Endothelial cell of umbilical vein (primary cell): ENCODE measurements around the gene ATF7IP. TPM values are rescaled to one million over a fixed set of nuclear protein-coding genes. Genes with fewer than 3 reads are reported as not detected.

Experiments
- BruUV-seq: library from RNA; stranded (reverse); fragments of 400-500 nt; replicated peaks from 2 replicates; lab custom pipeline; 2021; lab: Mats Ljungman, UMichigan
- CTCF ChIA-PET: fragments of 300-600, 350-600 bp; sonication (Branson Sonifier 250); formaldehyde crosslinking; loops from one replicate; lab custom pipeline; 2021; ENCODE audit warnings: antibody characterized with exemption, inconsistent platforms; lab: Charles Lee
- POLR2A ChIA-PET: fragments of 300-600, 350-600 bp; sonication (Branson Sonifier 250); formaldehyde crosslinking; loops from one replicate; lab custom pipeline; 2021; ENCODE audit warnings: antibody characterized with exemption, inconsistent platforms; lab: Charles Lee
- DNase-seq: peaks from one replicate; pipeline ENCODE4 v3.0.0-alpha.2; 2011; ENCODE audit warnings: low read depth, low spot score
- FAIRE-seq: peaks from 2 replicates; lab custom pipeline; 2011; peaks lifted over from hg19 to GRCh38; lab: Jason Lieb, UNC
- H2AFZ ChIP-seq: 2 replicates; pipeline ENCODE4 v1.6.0; 2012; ENCODE audit warnings: low read depth, low read length, control low read depth, inconsistent platforms
- H3K27ac ChIP-seq: 2 replicates; pipeline ENCODE4 v1.5.1; 2011; ENCODE audit warnings: low read depth, mild to moderate bottlenecking, control low read depth, low read length, moderate library complexity; ENCODE audit not compliant: insufficient read depth
- H3K27me3 ChIP-seq, 2 experiments: 2 replicates each; pipeline versions ENCODE4 v1.6.0 to v1.6.1; 2011; ENCODE audit warnings: low read length in 2 of 2, mixed read lengths in 1 of 2; ENCODE audit not compliant: control insufficient read depth in 2 of 2, insufficient read depth in 2 of 2
- H3K36me3 ChIP-seq, 2 experiments: 2 replicates in 1 of 2; 3 replicates in 1 of 2; pipeline ENCODE4 v1.5.1; 2011; ENCODE audit warnings: low read length in 2 of 2, mild to moderate bottlenecking in 1 of 2, moderate library complexity in 1 of 2; ENCODE audit not compliant: control insufficient read depth in 2 of 2, insufficient read depth in 2 of 2; ENCODE audit errors: extremely low read depth in 1 of 2
- H3K4me1 ChIP-seq: 3 replicates; pipeline ENCODE4 v1.5.1; 2011; ENCODE audit warnings: mild to moderate bottlenecking, low read length; ENCODE audit not compliant: control insufficient read depth, insufficient read depth; ENCODE audit errors: extremely low read depth
- H3K4me2 ChIP-seq: 2 replicates; pipeline ENCODE4 v1.6.1; 2011; ENCODE audit warnings: low read length, control low read depth, mixed read lengths; ENCODE audit not compliant: insufficient read depth
- H3K4me3 ChIP-seq, 3 experiments: fragments of 200-600 bp in 1 of 3; sonication (generic), shearing (Covaris generic) in 1 of 3; replicated peaks in 1 of 3; 2 replicates each; pipeline ENCODE4 v1.5.1; 2011 to 2016; ENCODE audit warnings: control low read depth in 3 of 3, low read length in 3 of 3, mild to moderate bottlenecking in 2 of 3, inconsistent platforms in 1 of 3, low read depth in 1 of 3, moderate library complexity in 1 of 3; ENCODE audit not compliant: insufficient read depth in 1 of 3
- H3K79me2 ChIP-seq: 2 replicates; pipeline ENCODE4 v1.6.0; 2012; ENCODE audit warnings: low read length, inconsistent platforms; ENCODE audit not compliant: control insufficient read depth, insufficient read depth
- H3K9ac ChIP-seq: replicated peaks from 2 replicates; pipeline ENCODE3; 2011; ENCODE audit warnings: low read length, control low read depth; ENCODE audit not compliant: insufficient read depth; ENCODE audit errors: extremely low read depth
- H3K9me1 ChIP-seq: replicated peaks from 3 replicates; pipeline ENCODE4 v1.6.0; 2011; ENCODE audit warnings: mild to moderate bottlenecking, low read length; ENCODE audit not compliant: control insufficient read depth, insufficient read depth; ENCODE audit errors: extremely low read depth
- H3K9me3 ChIP-seq: replicated peaks from 2 replicates; pipeline ENCODE4 v1.5.1; 2012; ENCODE audit warnings: low read length, inconsistent platforms; ENCODE audit not compliant: control insufficient read depth, insufficient read depth
- H4K20me1 ChIP-seq: replicated peaks from 2 replicates; pipeline ENCODE3; 2011; ENCODE audit warnings: mild to moderate bottlenecking, low read length; ENCODE audit not compliant: control insufficient read depth, insufficient read depth; ENCODE audit errors: extremely low read depth
- EZH2 ChIP-seq: IDR thresholded peaks from 2 replicates; pipeline ENCODE4 v1.6.1; 2012; ENCODE audit warnings: borderline replicate concordance, low read depth, mild to moderate bottlenecking, moderate library complexity, low read length, inconsistent platforms; ENCODE audit not compliant: severe bottlenecking
- GATA2 ChIP-seq: IDR thresholded peaks from 2 replicates; pipeline ENCODE4 v1.7.0; 2011; ENCODE audit warnings: low read depth, mild to moderate bottlenecking, moderate library complexity, mixed read lengths, low read length; ENCODE audit not compliant: insufficient read length, insufficient read depth
- JUN ChIP-seq: IDR thresholded peaks from 2 replicates; pipeline ENCODE4 v1.6.1; 2011; ENCODE audit warnings: borderline replicate concordance, low read depth; ENCODE audit not compliant: insufficient read length, insufficient read depth
- MAX ChIP-seq: IDR thresholded peaks from 2 replicates; pipeline ENCODE4 v1.6.1; 2011; ENCODE audit not compliant: insufficient read depth, insufficient read length
- MYC ChIP-seq: IDR thresholded peaks from one replicate; pipeline ENCODE4 v1.6.1; 2011; ENCODE audit warnings: mild to moderate bottlenecking, low read depth, low read length
- POLR2A ChIP-seq: IDR thresholded peaks from 2 replicates; pipeline ENCODE4 v1.6.1; 2012; ENCODE audit warnings: low read depth, mild to moderate bottlenecking, control low read depth, low read length
- POLR2AphosphoS5 ChIP-seq: IDR thresholded peaks from 2 replicates; pipeline ENCODE4 v1.6.1; 2012; ENCODE audit warnings: low read depth, mild to moderate bottlenecking, control low read depth, low read length, moderate library complexity; ENCODE audit not compliant: insufficient read depth
- dilution Hi-C: fragments of 300-500 bp; cut with MboI; formaldehyde crosslinking; loops from one replicate; pipeline ENCODE4 v1.15.0; 2019; ENCODE audit warnings: low sequenced_read_pairs; ENCODE audit not compliant: extremely low pct_ligation_motif_present
- intact Hi-C: fragments of 100-400 bp; cut with micrococcal nuclease; formaldehyde crosslinking; loops from one replicate; pipeline ENCODE4 v1.10.0; 2022
- polyA plus RNA-seq, 4 experiments: library from polyadenylated mRNA; depleted of rRNA in 3 of 4; stranded (reverse) in 3 of 4; unstranded in 1 of 4; fragments of >200 nt; gene quantifications; 2 replicates each; pipeline versions ENCODE4 v1.2.1 to v1.2.3, GENCODE V29; 2011 to 2012; ENCODE audit warnings: missing spikeins in 1 of 4
- total RNA-seq: library from RNA; stranded (reverse); gene quantifications from 2 replicates; pipeline ENCODE4 v1.2.3, GENCODE V29; 2021

ATF7IP gene
- total and polyA plus RNA-seq, 2 donors (not counting 3 experiments of a cell fraction or from before 2014, with no cell fraction given), result 14.5 to 73.5 TPM

DNA sequence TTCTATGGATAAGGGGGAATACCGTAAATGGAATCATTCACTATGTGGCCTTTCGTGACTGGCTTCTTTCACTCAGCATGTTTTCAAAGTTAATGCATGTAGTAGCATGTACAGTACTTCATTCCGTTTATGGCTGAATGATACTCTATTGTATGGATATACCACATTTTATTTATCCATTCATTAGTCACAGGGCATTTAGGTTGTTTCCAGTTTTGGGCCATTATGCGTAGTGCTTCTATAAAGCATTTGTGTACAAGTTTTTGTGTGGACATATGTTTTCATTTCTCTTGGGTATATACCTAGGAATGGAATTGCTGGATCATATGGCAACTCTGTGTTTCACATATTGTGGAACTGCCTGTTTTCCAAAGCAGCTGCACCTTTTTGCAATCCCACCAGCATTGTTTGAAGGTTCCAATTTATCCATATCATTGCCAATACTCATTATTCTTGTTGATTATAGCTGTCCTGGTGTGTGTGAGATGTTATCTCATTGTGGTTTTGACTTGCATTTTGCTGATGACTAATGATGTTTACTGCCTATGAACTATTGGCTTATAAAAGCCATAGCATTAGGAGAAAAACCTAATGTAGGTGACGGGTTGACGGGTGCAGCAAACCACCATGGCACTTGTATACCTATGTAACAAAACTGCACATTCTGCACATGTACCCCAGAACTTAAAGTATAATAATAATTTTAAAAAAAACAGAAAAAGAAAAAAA is 45.5 kb downstream of the ATF7IP start:
- dilution Hi-C loops, result no loop called here
- Histone ChIP-seq H3K9me3 (no peaks in the 10 kb centered on the region), H4K20me1 (no peaks in the 10 kb centered on the region), H3K36me3 (no peaks in the 10 kb centered on the region), H3K27me3 (no peaks in the 10 kb centered on the region), H3K79me2 (peaks cover 71% of the 10 kb centered on the region), H3K27ac (no peak overlapping the region), H2AFZ (no peak overlapping the region), H3K4me2 (no peak overlapping the region), H3K4me1 (peaks cover 5% of the 10 kb centered on the region), H3K9me1 (peaks cover 2% of the 10 kb centered on the region), H3K4me3 (no peak overlapping the region), H3K9ac (no peak overlapping the region)
- FAIRE-seq, result no peak
- intact Hi-C loops, result no loop called here
- CTCF ChIA-PET, result interaction anchor here (1.1 kb wide), 1 partner anchor 8 kb away, joined by 6 read pairs; no protein-coding TSS in a partner anchor
- BruUV-seq, result no TSS peak
- POLR2A ChIA-PET, result no interaction called here
- TF ChIP-seq MYC, result no peak
- TF ChIP-seq POLR2AphosphoS5, result no peak
- no peak for TF ChIP-seq JUN
- no peak for TF ChIP-seq EZH2
- TF ChIP-seq GATA2, result peak; percentile 66
- no peak for TF ChIP-seq POLR2A
- no peak for TF ChIP-seq MAX
- peak; percentile 21 for DNase-seq
